Neural cell (in vitro differentiated cells): ENCODE data around the gene EIF2S2. TPM values are rescaled to one million over a fixed set of nuclear protein-coding genes. Genes with fewer than 3 reads are reported as not detected.

Experiments
- H2AFZ ChIP-seq: fragments of 200-600, 300-800 bp; sonication (generic), shearing (Covaris generic); 2 replicates; pipeline ENCODE4 v1.6.0; 2014; ENCODE audit warnings: low read depth, mild to moderate bottlenecking, antibody characterized with exemption, low read length, moderate library complexity
- H3F3A ChIP-seq: fragments of 200-600 bp; shearing (Covaris generic); 2 replicates; pipeline ENCODE4 v1.6.1; 2016; ENCODE audit warnings: mild to moderate bottlenecking, moderate library complexity, mixed read lengths, antibody characterized with exemption, low read length; ENCODE audit not compliant: insufficient read depth, poor library complexity, severe bottlenecking
- H3K27ac ChIP-seq: fragments of 200-600, 300-800 bp; sonication (generic), shearing (Covaris generic); 2 replicates; pipeline ENCODE4 v1.5.1; 2014; ENCODE audit warnings: mild to moderate bottlenecking, low read length, moderate library complexity
- H3K27me3 ChIP-seq: fragments of 300-800, 200-600 bp; sonication (generic), shearing (Covaris generic); 2 replicates; pipeline ENCODE4 v1.6.0; 2014; ENCODE audit warnings: mild to moderate bottlenecking, low read depth, low read length, moderate library complexity; ENCODE audit not compliant: insufficient read depth
- H3K36me3 ChIP-seq: fragments of 300-800, 200-600 bp; sonication (generic), shearing (Covaris generic); 2 replicates; pipeline ENCODE4 v1.5.1; 2014; ENCODE audit warnings: mild to moderate bottlenecking, antibody characterized with exemption, low read length, moderate library complexity; ENCODE audit not compliant: insufficient read depth
- H3K4me2 ChIP-seq: fragments of 300-800, 200-600 bp; sonication (generic), shearing (Covaris generic); 2 replicates; pipeline ENCODE4 v1.6.0; 2014; ENCODE audit warnings: mild to moderate bottlenecking, low read length
- H3K4me3 ChIP-seq: fragments of 300-800, 200-600 bp; sonication (generic), shearing (Covaris generic); 2 replicates; pipeline ENCODE4 v1.5.1; 2014; ENCODE audit warnings: mild to moderate bottlenecking, low read length, moderate library complexity
- H3K79me2 ChIP-seq: fragments of 200-600 bp; shearing (Covaris generic); replicated peaks from 2 replicates; pipeline ENCODE4 v1.6.0; 2014; ENCODE audit warnings: mild to moderate bottlenecking, low read length, moderate library complexity; ENCODE audit not compliant: insufficient read depth
- H3K9ac ChIP-seq: fragments of 300-800, 200-600 bp; sonication (generic), shearing (Covaris generic); 2 replicates; pipeline ENCODE4 v1.6.1; 2016; ENCODE audit warnings: mild to moderate bottlenecking, low read length, mixed read lengths
- H3K9me2 ChIP-seq: fragments of 200-600 bp; shearing (Covaris generic); 2 replicates; pipeline ENCODE4 v1.6.1; 2016; ENCODE audit warnings: mild to moderate bottlenecking, low read length, mixed read lengths; ENCODE audit not compliant: insufficient read depth
- H3K9me3 ChIP-seq: fragments of 200-600, 300-800 bp; sonication (generic), shearing (Covaris generic); 2 replicates; pipeline ENCODE4 v1.6.1; 2016; ENCODE audit warnings: mild to moderate bottlenecking, mixed run types, low read length, moderate library complexity, mixed read lengths
- H4K20me1 ChIP-seq: fragments of 200-600 bp; shearing (Covaris generic); 2 replicates; pipeline ENCODE4 v1.6.1; 2016; ENCODE audit warnings: mild to moderate bottlenecking, mixed run types; ENCODE audit not compliant: insufficient read depth
- EP300 ChIP-seq: fragments of 450-650 bp; conservative IDR thresholded peaks from 2 replicates; pipeline ENCODE4 v1.6.1; 2014; ENCODE audit warnings: antibody characterized with exemption, mild to moderate bottlenecking, moderate library complexity; ENCODE audit not compliant: poor library complexity, severe bottlenecking
- EZH2 ChIP-seq: fragments of 200-600, 300-800 bp; shearing (Covaris generic), sonication (generic); IDR thresholded peaks from 2 replicates; pipeline ENCODE4 v1.6.1; 2014; ENCODE audit warnings: antibody characterized with exemption, low read length, borderline replicate concordance, mild to moderate bottlenecking; ENCODE audit not compliant: insufficient read depth, poor library complexity, severe bottlenecking
- MXI1 ChIP-seq: fragments of 450-650 bp; conservative IDR thresholded peaks from 2 replicates; pipeline ENCODE4 v1.6.1; 2014; ENCODE audit warnings: antibody characterized with exemption, mild to moderate bottlenecking; ENCODE audit not compliant: poor library complexity, severe bottlenecking
- POLR2AphosphoS5 ChIP-seq: IDR thresholded peaks from 2 replicates; pipeline ENCODE4 v1.6.1; 2012
- RAD21 ChIP-seq: fragments of 450-650 bp; conservative IDR thresholded peaks from 2 replicates; pipeline ENCODE4 v1.6.1; 2014; ENCODE audit warnings: antibody characterized with exemption, mild to moderate bottlenecking, moderate library complexity
- SMC3 ChIP-seq: fragments of 450-650 bp; conservative IDR thresholded peaks from 2 replicates; pipeline ENCODE4 v1.6.1; 2014; ENCODE audit warnings: antibody characterized with exemption, mild to moderate bottlenecking, moderate library complexity; ENCODE audit not compliant: poor library complexity
- TAF1 ChIP-seq: IDR thresholded peaks from 2 replicates; pipeline ENCODE4 v1.6.1; 2012; ENCODE audit warnings: low read depth
- polyA plus RNA-seq: library from polyadenylated mRNA; depleted of rRNA; stranded (reverse); fragments of >200 nt; gene quantifications from 2 replicates; pipeline ENCODE4 v1.2.3, GENCODE V29; 2014
- TF ChIP-seq, protein P1 (sequence below): fragments of 450-650 bp; IDR thresholded peaks from 2 replicates; pipeline ENCODE4 v1.5.1; 2014; ENCODE audit warnings: antibody characterized with exemption, mild to moderate bottlenecking, moderate library complexity; ENCODE audit not compliant: poor library complexity, severe bottlenecking
- TF ChIP-seq, protein P2 (sequence below): IDR thresholded peaks from 2 replicates; pipeline ENCODE4 v1.6.1; 2012; ENCODE audit warnings: borderline replicate concordance

Gene EIF2S2
- polyA plus RNA-seq, 1 donor from 2014 or later = 62.6 TPM

DNA sequence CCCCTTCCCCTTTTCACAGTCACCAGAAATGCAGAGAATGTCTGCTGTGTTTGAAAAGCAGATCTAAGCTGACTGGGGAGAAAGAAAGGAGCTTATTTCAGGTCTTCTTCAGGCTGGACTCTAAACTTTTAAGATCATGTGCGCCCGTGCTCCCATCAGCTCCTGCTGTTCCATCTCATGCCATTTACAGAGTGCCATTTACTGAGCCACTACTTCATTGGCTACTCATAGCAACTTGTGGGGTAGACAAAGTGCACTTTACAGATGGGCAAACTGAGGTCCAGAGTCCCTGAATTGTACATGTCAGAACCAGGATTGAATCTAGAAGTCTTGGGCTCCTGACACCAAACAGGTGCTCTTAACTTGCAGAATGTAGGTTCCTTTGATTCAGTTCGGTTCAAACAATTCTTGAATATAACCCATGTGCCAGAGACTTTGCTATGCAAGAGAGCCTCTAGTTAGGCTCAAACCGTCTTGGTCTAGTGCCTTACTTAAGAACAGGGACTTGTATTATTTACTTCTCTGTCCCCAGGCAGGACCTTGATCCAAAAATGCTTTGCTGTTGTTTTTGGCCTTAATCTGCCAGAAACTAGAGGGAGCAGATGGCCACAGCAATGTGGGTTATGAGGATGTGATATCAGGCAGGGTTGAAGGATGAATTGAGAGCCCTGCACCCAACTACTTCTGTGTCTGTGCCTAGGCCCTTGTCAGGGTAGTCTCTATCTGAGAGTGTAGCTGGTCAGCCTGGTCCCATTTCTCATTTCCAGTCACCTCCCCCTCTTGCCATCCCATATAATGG lies 61.9 kb downstream of the EIF2S2 start:
- H2AFZ ChIP-seq = no peak overlapping the region
- no peaks in the 10 kb centered on the region for H3F3A ChIP-seq
- no peak overlapping the region for H3K27ac ChIP-seq
- H4K20me1 ChIP-seq = no peaks in the 10 kb centered on the region
- H3K36me3 ChIP-seq = no peaks in the 10 kb centered on the region
- TF ChIP-seq, protein P1, sequence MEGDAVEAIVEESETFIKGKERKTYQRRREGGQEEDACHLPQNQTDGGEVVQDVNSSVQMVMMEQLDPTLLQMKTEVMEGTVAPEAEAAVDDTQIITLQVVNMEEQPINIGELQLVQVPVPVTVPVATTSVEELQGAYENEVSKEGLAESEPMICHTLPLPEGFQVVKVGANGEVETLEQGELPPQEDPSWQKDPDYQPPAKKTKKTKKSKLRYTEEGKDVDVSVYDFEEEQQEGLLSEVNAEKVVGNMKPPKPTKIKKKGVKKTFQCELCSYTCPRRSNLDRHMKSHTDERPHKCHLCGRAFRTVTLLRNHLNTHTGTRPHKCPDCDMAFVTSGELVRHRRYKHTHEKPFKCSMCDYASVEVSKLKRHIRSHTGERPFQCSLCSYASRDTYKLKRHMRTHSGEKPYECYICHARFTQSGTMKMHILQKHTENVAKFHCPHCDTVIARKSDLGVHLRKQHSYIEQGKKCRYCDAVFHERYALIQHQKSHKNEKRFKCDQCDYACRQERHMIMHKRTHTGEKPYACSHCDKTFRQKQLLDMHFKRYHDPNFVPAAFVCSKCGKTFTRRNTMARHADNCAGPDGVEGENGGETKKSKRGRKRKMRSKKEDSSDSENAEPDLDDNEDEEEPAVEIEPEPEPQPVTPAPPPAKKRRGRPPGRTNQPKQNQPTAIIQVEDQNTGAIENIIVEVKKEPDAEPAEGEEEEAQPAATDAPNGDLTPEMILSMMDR = no peak
- TF ChIP-seq, protein P2, sequence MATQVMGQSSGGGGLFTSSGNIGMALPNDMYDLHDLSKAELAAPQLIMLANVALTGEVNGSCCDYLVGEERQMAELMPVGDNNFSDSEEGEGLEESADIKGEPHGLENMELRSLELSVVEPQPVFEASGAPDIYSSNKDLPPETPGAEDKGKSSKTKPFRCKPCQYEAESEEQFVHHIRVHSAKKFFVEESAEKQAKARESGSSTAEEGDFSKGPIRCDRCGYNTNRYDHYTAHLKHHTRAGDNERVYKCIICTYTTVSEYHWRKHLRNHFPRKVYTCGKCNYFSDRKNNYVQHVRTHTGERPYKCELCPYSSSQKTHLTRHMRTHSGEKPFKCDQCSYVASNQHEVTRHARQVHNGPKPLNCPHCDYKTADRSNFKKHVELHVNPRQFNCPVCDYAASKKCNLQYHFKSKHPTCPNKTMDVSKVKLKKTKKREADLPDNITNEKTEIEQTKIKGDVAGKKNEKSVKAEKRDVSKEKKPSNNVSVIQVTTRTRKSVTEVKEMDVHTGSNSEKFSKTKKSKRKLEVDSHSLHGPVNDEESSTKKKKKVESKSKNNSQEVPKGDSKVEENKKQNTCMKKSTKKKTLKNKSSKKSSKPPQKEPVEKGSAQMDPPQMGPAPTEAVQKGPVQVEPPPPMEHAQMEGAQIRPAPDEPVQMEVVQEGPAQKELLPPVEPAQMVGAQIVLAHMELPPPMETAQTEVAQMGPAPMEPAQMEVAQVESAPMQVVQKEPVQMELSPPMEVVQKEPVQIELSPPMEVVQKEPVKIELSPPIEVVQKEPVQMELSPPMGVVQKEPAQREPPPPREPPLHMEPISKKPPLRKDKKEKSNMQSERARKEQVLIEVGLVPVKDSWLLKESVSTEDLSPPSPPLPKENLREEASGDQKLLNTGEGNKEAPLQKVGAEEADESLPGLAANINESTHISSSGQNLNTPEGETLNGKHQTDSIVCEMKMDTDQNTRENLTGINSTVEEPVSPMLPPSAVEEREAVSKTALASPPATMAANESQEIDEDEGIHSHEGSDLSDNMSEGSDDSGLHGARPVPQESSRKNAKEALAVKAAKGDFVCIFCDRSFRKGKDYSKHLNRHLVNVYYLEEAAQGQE = no peak
- TF ChIP-seq RAD21 (no peak), POLR2AphosphoS5 (no peak), EZH2 (no peak), TAF1 (no peak), MXI1 (no peak), EP300 (no peak), SMC3 (no peak)
- no peak overlapping the region for H3K9ac ChIP-seq
- H3K4me3 ChIP-seq = no peak overlapping the region
- H3K79me2 ChIP-seq = peaks cover 16% of the 10 kb centered on the region
- H3K9me2 ChIP-seq = no peaks in the 10 kb centered on the region
- no peak overlapping the region for H3K4me2 ChIP-seq
- no peaks in the 10 kb centered on the region for H3K9me3 ChIP-seq
- no peaks in the 10 kb centered on the region for H3K27me3 ChIP-seq

DNA sequence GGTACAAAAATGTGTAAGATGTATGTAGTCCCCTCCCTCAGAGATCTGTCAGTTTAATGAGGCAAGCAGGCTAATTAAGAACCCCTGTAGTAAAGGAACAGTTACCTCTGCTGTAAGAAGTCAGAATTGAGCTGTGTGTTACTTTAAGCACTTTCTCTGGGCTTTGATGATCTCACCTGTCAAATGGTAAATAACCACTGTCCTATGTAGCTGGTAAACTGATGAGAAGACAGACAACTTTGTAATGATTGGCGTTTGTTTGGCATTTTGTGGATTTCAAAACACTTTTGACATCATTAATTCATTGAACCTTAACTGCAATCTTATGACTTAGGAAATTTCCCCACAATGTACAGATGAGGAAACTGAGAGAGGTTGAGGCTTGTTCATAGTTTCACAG lies 62.7 kb downstream of the EIF2S2 start:
- Histone ChIP-seq H3K27ac (no peak overlapping the region), H3K9me3 (no peaks in the 10 kb centered on the region), H3F3A (no peaks in the 10 kb centered on the region), H3K79me2 (peaks cover 16% of the 10 kb centered on the region), H4K20me1 (no peaks in the 10 kb centered on the region), H3K9me2 (no peaks in the 10 kb centered on the region), H2AFZ (no peak overlapping the region), H3K4me3 (no peak overlapping the region), H3K9ac (no peak overlapping the region), H3K4me2 (no peak overlapping the region), H3K27me3 (no peaks in the 10 kb centered on the region), H3K36me3 (no peaks in the 10 kb centered on the region)
- TF ChIP-seq EZH2 (no peak), MXI1 (no peak), TAF1 (no peak), EP300 (no peak), POLR2AphosphoS5 (no peak), SMC3 (no peak), RAD21 (no peak)
- TF ChIP-seq, protein P1 = no peak
- TF ChIP-seq, protein P2 = no peak
